Kidney epithelial cell (primary cell): ENCODE measurements around the gene DRAP1. TPM values are rescaled to one million over a fixed set of nuclear protein-coding genes. Genes with fewer than 3 reads are reported as not detected.

Source experiments
- DNase-seq: peaks from one replicate; pipeline ENCODE4 v3.0.0-alpha.2; 2010; ENCODE audit warnings: low read depth
- H3K27me3 ChIP-seq: 2 replicates; pipeline ENCODE4 v1.6.0; 2011; ENCODE audit warnings: low read length; ENCODE audit not compliant: control insufficient read depth, insufficient read depth
- H3K36me3 ChIP-seq: 2 replicates; pipeline ENCODE4 v1.5.1; 2011; ENCODE audit warnings: low read length; ENCODE audit not compliant: control insufficient read depth, insufficient read depth
- H3K4me3 ChIP-seq: 2 replicates; pipeline ENCODE4 v1.5.1; 2011; ENCODE audit warnings: low read depth, mild to moderate bottlenecking, control low read depth, low read length
- CTCF ChIP-seq: IDR thresholded peaks from 2 replicates; pipeline ENCODE4 v1.5.1; 2011; ENCODE audit warnings: mild to moderate bottlenecking, moderate library complexity, low read length, control low read depth, inconsistent platforms; ENCODE audit not compliant: insufficient read depth, poor library complexity, severe bottlenecking
- total RNA-seq: library from RNA; depleted of rRNA; stranded (reverse); fragments of >200 nt; gene quantifications from 2 replicates; pipeline ENCODE4 v1.2.3, GENCODE V29; 2015

Gene DRAP1
- total RNA-seq, 1 donor from 2014 or later = 141 TPM

GRCh38 chr11:65922565-65922964, 3.3 kb downstream of the DRAP1 start:
- DNase-seq = no peak
- no peaks in the 10 kb centered on the region for H3K36me3 ChIP-seq
- no peak overlapping the region for H3K4me3 ChIP-seq
- H3K27me3 ChIP-seq = no peaks in the 10 kb centered on the region
- no peak for TF ChIP-seq CTCF

- DNase-seq = no peak
- Histone ChIP-seq H3K36me3 (no peaks in the 10 kb centered on the region), H3K27me3 (no peaks in the 10 kb centered on the region), H3K4me3 (no peak overlapping the region)
- no peak for TF ChIP-seq CTCF
These were observed 6.2 kb downstream of the DRAP1 start for GRCh38 chr11:65925397-65925796.

- no peak for DNase-seq
- Histone ChIP-seq H3K27me3 (no peaks in the 10 kb centered on the region), H3K4me3 (no peak overlapping the region), H3K36me3 (no peaks in the 10 kb centered on the region)
- TF ChIP-seq CTCF = no peak
These were observed 8.7 kb downstream of the DRAP1 start for GRCh38 chr11:65927904-65928397.

GRCh38 chr11:65928667-65929066, 9.4 kb downstream of the DRAP1 start:
- Histone ChIP-seq H3K27me3 (no peaks in the 10 kb centered on the region), H3K36me3 (no peaks in the 10 kb centered on the region), H3K4me3 (no peak overlapping the region)
- DNase-seq = no peak
- TF ChIP-seq CTCF = no peak

- no peaks in the 10 kb centered on the region for H3K36me3 ChIP-seq
- DNase-seq = no peak
- H3K4me3 ChIP-seq = no peak overlapping the region
- no peaks in the 10 kb centered on the region for H3K27me3 ChIP-seq
- TF ChIP-seq CTCF = no peak
These were observed 12.7 kb downstream of the DRAP1 start for GRCh38 chr11:65931773-65932557.

- no peaks in the 10 kb centered on the region for H3K27me3 ChIP-seq
- no peak for TF ChIP-seq CTCF
- no peak overlapping the region for H3K4me3 ChIP-seq
- no peaks in the 10 kb centered on the region for H3K36me3 ChIP-seq
- DNase-seq = no peak
These were observed 13.3 kb downstream of the DRAP1 start for GRCh38 chr11:65932558-65932919.
